Measurements from ENCODE around the gene BLOC1S5.
"Not testable (repeated sequence)": the region's sequence is repeated elsewhere in the genome, so short reads cannot be mapped to it uniquely, and the experiment has no call there.

The BLOC1S5 gene

DNA sequence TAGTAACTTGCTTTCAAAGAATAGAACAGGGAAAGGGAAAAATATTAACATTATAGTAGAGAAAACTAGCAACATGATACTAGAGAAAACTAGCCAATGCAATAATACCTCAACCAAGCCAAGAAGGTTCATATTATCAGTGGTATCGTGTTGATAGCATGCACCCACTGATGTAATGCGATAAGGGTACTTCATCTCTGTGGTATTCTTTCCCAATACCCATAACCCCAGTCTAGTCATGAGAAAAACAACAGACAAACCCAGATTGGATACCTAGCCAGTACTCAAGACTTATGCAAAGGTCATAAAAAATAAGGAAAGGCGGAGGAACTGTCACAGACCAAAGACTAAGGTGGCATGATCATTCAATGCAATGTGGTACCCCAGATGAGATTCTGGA lies 21.0 kb downstream of the BLOC1S5 start:
- TF ChIP-seq, protein P1, sequence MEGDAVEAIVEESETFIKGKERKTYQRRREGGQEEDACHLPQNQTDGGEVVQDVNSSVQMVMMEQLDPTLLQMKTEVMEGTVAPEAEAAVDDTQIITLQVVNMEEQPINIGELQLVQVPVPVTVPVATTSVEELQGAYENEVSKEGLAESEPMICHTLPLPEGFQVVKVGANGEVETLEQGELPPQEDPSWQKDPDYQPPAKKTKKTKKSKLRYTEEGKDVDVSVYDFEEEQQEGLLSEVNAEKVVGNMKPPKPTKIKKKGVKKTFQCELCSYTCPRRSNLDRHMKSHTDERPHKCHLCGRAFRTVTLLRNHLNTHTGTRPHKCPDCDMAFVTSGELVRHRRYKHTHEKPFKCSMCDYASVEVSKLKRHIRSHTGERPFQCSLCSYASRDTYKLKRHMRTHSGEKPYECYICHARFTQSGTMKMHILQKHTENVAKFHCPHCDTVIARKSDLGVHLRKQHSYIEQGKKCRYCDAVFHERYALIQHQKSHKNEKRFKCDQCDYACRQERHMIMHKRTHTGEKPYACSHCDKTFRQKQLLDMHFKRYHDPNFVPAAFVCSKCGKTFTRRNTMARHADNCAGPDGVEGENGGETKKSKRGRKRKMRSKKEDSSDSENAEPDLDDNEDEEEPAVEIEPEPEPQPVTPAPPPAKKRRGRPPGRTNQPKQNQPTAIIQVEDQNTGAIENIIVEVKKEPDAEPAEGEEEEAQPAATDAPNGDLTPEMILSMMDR (IDR thresholded peaks at IDR 0.05; ENCODE audit: low read depth, low read length, missing control alignments), result no peak
- no peak overlapping the region for H3K4me3 ChIP-seq (replicated peaks; ENCODE audit: low read depth, low read length)
- no peak for DNase-seq (ENCODE audit: extremely low read depth, low read depth)

GRCh38 chr6:8041913-8042583 lies 22.1 kb downstream of the BLOC1S5 start:
- H3K4me3 ChIP-seq (replicated peaks; ENCODE audit: low read depth, low read length), result no peak overlapping the region
- no peak for DNase-seq (ENCODE audit: extremely low read depth, low read depth)
- TF ChIP-seq, protein P1 (IDR thresholded peaks at IDR 0.05; ENCODE audit: low read depth, low read length, missing control alignments), result no peak

GRCh38 chr6:8034107-8034506 lies 30.1 kb downstream of the BLOC1S5 start:
- not testable (repeated sequence) for H3K4me3 ChIP-seq (replicated peaks; ENCODE audit: low read depth, low read length); DNase-seq (ENCODE audit: extremely low read depth, low read depth)

GRCh38 chr6:8030920-8031319 lies 33.3 kb downstream of the BLOC1S5 start:
- DNase-seq (ENCODE audit: extremely low read depth, low read depth), result no peak
- TF ChIP-seq, protein P1 (IDR thresholded peaks at IDR 0.05; ENCODE audit: low read depth, low read length, missing control alignments), result no peak
- no peak overlapping the region for H3K4me3 ChIP-seq (replicated peaks; ENCODE audit: low read depth, low read length)

GRCh38 chr6:8029243-8029870 lies 34.8 kb downstream of the BLOC1S5 start:
- no peak overlapping the region for H3K4me3 ChIP-seq (replicated peaks; ENCODE audit: low read depth, low read length)
- no peak for DNase-seq (ENCODE audit: extremely low read depth, low read depth)
- TF ChIP-seq, protein P1 (IDR thresholded peaks at IDR 0.05; ENCODE audit: low read depth, low read length, missing control alignments), result no peak

DNA sequence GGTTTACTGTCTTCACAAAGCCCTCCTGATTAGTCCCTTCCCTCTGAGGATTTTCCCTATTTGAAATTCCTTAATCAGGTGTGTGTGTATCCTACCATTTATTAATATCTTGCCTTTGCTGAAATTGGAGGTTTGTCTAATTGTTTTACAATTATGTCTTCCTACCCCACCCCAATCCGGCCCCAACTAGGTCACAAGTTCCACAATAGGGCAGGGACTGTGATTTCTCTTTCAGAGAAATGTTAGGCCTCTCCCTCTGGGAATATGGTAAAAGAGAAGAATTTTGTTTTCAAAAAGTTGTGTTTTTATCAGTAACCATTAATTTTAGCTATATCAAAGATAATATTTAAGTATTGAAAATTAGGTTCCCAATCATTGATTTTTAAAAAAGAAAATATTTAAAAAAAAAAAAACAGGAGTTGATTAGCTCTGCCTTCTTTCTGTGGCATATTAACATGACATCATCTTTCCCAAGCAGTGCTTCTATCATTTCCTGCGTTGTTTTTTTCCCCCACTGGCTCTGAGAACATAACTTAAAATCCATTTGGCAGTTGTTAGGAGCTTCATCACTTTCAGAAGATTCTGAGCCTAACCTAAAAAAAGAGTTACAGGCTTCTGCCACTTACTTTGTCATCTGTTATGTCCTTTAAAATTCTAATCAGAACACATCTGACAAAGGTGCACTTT lies 36.1 kb downstream of the BLOC1S5 start:
- H3K4me3 ChIP-seq (replicated peaks; ENCODE audit: low read depth, low read length), result no peak overlapping the region
- DNase-seq (ENCODE audit: extremely low read depth, low read depth), result no peak
- TF ChIP-seq, protein P1 (IDR thresholded peaks at IDR 0.05; ENCODE audit: low read depth, low read length, missing control alignments), result no peak

- no peak for DNase-seq (ENCODE audit: extremely low read depth, low read depth)
- TF ChIP-seq, protein P1 (IDR thresholded peaks at IDR 0.05; ENCODE audit: low read depth, low read length, missing control alignments), result no peak
- H3K4me3 ChIP-seq (replicated peaks; ENCODE audit: low read depth, low read length), result no peak overlapping the region
Observed at GRCh38 chr6:8026800-8027199, 37.4 kb downstream of the BLOC1S5 start.

Measured in HFF-Myc (cell line).